HUDEP-2 (cell line): Measurements from ENCODE around the gene DBNDD1.

Source experiments
- DNase-seq, 76 experiments: peaks; one replicate each; lab custom pipeline; 2025; ENCODE audit not compliant: unreplicated experiment in 76 of 76; lab: John Stamatoyannopoulos, UW

The DBNDD1 gene

DNA sequence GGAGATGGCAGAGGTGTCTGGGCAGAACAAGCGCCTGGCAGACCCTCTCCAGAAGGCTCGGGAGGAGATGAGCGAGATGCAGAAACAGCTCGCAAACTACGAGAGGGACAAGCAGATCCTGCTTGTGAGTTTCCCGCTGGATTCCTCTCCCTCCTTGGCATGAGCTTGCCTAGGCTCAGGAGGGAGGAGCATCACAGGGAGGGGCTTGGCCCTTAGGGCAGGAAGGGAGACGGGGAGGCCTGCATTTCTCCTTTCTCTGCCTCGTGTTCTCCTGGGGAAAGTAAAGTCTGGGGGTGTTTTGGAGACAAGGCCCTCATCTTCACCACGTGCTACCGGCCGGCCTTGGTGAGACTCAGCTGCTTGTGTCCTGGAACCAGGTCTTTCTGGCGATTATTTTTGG, 18.0 kb upstream of the DBNDD1 start:
- DNase-seq = no peak

DNA sequence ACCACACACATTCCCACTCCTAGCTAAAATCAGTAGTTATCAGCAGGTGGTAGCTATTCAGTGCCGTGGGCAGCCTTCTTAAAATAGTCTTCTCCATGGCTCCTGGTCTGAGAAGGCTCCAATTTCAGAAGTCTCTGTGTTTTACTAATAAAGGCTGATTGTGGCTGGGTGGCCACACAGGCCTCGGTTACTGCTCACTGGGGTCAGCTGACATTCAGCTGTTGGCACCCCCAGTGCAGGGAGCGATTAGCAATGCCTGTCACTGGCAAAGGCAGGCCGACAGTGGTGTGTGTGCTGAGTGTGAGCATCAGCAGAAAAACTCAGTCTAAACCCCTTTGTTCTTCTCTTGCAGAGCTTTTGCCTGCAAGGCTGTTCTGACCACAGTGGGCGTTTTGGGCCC, 16.6 kb upstream of the DBNDD1 start:
- DNase-seq = no peak

DNA sequence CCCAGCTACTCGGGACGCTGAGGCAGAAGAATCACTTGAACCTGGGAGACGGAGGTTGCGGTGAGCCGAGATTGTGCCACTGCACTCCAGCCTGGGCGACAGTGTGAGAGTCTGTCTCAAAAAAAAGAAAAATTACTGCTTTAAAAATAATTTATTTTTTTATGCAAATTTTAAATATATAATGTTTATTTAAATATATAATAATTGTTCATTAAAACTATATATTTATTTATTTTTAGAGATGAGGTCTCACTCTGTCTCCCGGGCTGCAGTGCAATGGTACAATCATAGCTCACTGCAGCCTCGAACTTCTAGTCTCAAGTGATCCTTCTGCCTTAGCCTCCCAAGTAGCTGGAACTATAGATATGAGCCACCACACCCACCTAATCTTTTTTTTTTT, 15.2 kb upstream of the DBNDD1 start:
- no peak for DNase-seq

DNA sequence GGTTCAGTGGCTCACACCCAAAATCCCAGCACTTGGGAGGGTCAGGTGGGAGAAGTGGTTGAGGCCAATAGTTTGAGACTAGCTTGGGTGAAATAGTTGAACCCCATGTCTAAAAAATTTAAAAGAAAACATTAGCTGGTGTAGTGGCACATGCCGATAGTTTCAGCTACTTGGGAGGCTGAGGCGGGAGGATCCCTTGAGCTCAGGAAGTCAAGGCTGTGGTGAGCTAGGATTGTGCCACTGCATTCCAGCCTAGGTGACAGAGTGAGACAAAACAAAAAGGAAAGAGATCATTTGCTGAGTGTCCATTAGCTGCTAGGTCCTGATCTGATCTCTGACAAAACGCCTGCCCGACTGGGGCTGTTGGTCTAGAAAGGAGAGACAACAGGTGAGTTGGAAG, 14.1 kb upstream of the DBNDD1 start:
- no peak for DNase-seq

DNA sequence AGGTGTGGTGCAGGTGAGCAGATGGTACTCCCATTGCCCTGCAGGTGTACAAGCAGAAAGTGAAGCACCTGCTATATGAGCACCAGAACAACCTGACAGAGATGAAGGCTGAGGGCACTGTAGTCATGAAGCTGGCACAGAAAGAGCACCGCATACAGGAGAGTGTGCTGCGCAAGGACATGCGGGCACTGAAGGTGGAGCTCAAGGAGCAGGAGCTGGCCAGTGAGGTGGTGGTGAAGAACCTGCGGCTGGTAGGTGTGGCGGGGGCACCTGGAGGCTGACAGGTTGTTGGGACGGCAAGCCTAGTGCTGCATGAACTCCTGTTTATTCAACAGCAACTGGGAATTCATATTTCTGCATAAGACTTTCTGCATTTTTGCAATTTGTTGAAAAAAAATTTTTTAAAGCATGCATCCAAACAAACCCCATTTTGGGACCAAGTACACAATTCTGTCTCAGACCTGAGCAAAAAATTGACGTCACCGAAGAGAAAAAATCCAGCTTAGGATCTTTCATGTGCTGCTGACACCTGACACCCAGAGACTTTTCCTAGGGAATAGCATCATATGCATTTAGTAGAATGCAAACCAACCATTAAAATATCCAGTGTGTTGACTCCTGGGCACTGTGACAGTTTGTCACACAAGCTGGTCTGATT, 13.5 kb upstream of the DBNDD1 start:
- DNase-seq = no peak

DNA sequence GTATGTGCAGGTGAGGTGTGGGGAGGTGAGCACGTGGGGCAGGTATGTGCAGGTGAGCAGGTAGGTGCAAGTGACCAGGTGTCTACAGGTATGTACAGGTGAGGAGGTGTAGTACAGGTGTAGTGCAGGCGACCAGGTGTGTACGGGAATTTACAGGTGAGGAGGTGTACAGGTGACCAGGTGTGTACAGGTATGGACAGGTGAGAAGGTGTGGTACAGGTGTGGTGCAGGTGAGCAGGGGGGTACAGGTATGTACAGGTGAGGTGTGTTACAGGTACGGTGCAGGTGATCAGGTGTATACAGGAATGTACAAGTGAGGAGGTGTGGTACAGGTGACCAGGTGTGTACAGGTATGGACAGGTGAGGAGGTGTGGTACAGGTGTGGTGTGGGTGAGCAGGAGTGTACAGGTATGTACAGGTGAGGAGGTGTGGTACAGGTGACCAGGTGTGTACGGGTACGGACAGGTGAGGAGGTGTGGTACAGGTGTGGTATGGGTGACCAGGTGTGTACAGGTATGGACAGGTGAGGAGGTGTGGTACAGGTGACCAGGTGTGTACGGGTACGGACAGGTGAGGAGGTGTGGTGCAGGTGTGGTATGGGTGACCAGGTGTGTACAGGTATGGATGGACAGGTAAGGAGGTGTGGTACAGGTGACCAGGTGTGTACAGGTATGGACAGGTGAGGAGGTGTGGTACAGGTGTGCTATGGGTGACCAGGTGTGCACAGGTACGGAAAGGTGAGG, 12.8 kb upstream of the DBNDD1 start:
- no peak for DNase-seq

DNA sequence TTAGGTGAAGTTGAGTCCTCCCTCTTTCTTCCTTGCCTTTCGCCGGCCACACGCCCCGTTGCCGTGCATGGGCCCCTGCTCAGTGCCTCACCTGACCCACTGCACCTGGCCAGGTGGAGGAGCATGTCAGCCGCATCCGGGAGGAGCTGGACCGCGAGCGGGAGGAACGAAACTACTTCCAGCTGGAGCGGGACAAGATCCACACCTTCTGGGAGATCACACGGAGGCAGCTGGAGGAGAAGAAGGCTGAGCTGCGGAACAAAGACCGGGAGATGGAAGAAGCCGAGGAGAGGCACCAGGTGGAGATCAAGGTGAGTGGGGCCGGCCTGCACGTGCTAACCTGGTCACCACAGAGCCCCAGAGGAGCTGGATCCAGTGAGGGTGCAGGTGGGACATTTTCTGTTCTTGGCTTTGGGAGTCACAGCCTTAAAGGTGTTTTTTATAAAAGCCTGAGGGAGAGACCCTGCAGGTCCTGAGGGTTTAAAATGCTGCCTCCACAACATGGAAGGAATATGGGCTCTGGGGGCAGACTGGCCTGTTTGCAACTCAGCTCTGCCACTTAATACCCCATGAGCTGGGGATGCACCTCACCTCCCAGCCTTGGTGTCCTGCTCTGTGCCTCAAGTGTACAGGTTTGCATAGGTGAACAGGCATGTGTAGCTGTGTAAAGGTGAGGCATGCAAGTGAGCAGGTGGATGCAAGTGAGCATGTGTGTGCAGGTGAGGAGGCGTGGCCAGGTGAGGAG, 12.1 kb upstream of the DBNDD1 start:
- peak in 1 of 76 experiments; percentile 12 for DNase-seq

DNA sequence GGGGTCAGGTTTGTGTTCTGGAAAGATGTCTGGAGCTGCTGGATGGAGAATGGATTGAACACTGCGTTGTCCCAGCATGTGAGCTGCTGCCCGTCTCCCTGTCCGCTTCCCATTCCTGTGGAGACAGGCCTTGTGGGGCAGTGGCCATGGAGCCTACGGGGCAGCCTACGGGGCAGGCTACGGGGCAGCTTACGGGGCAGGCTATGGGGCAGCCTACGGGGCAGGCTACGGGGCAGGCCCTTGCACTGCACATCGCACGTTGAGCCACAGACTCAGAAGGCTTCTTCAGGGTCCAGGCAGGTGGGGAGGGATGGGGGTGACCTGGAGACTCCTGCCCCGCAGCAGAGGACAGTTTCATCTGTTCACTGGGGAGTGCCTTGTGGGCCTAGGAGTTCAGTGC, 9.7 kb upstream of the DBNDD1 start:
- DNase-seq = no peak

DNA sequence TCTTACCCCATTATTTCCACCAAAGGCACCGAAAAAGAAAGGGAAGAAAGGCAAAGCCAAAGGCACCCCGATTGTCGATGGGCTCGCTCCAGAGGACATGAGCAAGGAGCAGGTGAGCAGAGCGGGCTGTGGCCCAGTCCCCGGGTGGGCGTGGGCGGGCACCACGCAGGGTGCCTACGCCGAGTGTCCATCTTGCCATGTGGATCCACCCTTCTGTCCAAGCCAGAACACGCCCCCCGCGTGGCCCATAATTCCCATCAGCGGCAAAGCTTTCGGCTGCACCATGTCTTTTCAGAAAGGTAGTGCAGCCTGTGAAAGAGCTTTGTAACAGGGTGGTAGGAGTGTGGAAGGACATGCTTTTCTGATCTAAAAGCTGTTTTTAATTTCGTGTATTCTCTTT, 8.4 kb upstream of the DBNDD1 start:
- DNase-seq = no peak

DNA sequence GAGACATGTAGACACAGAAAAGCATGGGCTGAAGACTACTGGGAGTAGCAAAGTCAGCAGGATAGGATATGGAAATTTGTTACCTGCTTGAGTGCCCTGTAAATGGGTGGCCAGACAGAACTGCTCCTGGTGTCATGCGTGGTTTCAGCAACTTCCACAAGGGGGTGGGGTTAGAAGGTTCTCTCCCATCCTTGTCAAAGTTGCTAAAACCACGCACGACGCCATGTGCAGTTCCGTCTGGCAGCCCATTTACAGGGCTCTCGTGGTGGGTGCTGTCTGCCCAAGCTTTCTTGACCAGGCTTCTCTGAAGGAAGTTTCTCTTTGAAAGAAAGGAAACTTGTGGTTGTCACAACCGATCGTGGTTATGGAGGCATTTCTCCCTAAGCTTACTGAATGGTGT, 6.9 kb upstream of the DBNDD1 start:
- no peak for DNase-seq

DNA sequence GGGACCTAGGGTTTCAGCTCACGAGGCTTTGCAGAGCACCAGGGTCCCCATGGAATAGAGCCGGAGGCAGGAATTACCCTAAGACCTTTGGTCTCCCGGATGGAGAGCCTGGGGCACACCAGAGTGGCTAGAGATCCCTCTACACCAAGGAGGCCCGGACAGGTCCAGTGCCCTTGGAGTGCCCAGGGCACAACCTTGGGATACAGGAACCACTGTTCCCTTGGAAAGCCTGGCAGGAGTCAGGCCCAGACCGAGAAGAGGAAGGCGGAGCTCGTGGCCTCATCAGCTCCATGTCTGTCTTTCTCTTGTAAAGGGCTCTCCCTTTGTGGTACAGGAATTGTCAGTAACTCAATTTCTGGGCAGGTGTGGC, 3.8 kb upstream of the DBNDD1 start:
- no peak for DNase-seq

DNA sequence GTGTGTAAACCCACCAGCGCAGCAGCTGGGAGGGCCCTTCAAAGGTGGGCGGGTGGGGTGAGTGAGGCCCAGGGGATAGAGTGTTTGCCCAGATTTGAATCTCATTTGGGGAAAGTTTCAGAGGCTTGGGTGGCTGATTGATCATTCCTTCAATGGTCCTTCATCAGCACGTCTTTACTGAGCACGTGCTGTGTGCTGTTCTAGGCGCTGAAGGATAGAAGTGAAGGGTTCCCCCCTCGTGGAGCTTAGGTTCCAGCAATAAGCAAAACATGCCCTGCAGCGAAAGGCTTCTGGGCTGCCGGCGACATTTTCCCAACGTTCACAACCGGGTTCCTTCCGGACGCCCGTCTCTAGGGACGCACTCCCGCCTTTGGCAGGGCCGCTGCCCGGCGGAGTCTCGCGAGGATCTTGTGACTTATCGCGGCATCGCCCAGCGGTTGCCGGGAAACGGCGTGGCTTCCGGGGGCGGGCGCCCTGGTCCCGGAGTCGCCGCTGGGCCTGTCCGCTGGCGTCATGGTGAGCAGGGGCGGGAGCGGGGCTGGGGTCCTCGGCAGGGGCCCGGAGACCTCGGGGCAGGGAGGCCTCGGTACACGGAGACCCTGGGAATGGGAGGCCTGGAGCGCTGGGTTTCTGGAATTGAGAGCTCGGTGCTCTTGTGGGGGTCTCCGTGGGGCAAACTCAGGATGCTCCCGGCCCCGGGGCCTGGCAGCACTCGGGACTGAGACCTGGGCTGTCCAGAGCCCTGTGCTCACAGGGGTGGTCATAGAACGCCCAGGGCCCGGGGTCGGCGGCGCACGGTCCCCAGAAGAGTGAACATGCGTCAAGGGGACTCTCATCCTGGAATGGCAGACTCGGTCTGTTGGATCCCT, 3.2 kb upstream of the DBNDD1 start:
- peak in 74 of 76 experiments; percentile 12 to 93 (median 82) for DNase-seq

DNA sequence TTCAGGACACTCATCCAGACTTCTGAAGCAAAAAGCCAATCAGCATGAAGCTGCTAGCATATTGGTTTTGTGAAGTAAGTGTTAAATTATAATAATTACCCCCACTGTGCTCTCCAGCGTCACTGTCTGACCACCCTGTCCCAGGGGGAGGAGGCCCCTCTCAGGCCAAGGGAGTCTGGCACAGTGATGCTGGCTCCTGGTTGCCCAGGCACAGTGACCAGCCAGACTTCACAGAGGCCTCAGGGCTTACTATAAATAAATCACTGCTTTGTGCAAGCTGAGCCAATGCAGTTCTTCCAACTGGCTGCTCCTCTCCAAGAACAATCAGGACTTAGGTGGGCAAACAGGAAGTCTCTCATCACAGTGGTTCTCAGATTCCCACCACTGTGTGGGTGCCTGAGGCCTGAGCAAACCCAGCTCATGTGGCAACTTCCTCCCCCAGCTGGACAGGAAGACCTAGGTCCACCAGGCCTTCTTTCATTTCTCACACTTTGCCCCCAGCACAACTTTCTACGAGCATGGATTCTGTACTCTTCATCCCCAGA, 1.7 kb upstream of the DBNDD1 start:
- no peak for DNase-seq

DNA sequence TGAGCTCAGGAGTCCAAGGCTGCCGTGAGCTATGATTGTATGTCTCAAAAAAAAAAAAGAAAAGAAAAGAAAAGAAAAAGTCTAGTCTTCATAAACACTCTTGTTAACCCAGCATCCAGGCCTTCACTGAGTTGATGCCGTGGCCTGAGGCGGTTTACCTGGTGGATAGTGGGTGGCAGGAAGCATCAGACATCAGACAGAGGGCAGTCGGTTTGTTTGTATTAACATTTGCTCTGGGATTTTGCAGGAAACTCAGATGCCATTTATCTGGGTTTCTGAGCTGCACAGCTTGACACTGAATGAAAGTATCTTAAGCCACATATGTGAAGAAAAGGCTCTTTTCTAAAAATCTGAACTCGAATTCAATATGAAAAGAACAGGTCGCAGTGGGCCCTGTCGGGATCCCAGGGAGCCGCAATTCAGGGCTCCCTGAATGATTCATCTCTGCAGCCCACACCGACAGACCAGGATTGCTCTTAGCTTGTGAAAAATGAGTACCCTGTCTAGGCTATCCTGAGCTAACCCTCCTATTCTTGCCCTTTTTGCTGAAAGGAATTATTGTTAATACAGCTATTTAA, 1.1 kb upstream of the DBNDD1 start:
- DNase-seq = no peak

DNA sequence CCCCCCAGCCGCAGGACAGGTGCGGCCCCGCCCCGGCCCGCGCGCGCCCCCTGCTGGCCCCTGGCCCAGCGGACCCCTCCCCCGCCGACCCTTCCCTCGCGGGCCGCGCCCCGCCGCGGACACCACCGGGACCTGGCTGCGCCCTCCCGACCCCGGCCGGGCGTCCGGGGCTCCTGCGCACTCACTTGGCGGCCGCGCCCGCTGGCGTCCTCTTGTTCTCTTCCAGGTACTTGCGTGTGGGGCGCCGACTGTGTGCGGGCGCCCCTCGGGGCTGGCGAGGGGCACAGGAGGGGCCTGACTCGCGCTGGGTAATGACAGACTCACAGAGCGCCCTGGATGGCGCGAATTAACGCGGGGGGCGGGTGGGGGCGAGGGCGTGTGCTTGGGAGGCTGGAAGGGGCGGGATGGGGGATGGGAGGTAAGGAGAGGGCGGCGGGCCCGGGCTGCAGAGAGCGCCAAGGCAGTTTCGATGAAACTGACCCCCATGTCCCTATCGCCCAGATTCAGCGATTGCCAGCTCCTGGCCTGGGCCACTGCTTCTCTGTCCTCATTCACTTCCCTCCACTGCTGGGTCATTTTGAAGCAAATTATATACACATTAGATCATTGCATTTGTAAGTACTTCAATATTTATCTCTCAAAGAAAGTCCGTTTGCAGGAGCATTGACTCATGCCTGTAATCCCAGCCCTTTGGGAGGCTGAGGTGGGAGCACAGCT, 445 bp upstream of the DBNDD1 start:
- peak in 5 of 76 experiments; percentile 10 to 30 (median 17) for DNase-seq

DNA sequence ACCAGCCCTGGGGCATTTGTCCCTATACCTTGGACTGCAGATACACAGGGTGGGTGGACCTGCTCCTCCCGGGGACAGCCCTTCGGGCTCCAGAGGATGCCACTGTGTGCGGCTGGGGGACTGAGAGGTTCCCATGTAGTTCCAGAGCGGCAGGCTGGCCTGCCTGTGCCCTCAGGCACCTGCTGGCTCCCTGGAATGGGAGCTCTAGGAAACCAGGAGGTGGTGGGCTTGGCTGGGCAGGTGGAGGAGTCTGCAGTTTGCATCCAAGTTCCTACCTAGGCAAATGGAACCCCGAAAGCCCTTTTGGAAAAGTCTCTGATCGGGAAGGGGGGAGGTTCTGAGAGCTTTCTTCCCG, 982 bp downstream of the DBNDD1 start:
- no peak for DNase-seq

DNA sequence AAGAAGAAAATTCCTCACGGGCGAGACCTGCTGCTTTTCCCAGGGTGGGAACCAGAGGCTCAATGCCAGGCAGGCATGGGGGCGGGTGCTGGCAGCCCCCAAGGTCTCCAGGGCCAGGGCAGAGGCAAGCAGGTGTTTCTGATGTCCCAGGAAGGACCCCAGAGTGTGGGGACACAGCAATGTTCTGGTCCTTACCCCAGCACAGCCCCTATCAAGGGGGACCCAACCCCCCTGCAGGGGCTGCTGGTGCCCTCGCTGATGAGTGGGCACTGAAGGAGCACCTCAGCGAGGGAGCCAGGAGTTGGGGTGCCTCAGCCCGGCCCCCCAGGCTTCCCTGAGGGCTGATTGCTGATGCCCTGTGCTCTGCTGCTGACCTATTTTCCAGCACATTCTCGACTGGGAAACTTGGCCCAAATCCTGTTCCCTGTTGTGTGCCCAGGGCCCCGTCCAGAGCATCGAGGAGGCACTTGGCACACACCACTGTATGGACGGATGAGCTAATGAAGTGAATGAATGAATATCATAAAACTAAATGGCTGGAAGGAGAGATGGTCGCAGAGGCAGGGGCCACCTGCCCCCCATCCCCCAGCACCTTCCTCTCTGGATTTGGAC, 2.8 kb downstream of the DBNDD1 start:
- no peak for DNase-seq

DNA sequence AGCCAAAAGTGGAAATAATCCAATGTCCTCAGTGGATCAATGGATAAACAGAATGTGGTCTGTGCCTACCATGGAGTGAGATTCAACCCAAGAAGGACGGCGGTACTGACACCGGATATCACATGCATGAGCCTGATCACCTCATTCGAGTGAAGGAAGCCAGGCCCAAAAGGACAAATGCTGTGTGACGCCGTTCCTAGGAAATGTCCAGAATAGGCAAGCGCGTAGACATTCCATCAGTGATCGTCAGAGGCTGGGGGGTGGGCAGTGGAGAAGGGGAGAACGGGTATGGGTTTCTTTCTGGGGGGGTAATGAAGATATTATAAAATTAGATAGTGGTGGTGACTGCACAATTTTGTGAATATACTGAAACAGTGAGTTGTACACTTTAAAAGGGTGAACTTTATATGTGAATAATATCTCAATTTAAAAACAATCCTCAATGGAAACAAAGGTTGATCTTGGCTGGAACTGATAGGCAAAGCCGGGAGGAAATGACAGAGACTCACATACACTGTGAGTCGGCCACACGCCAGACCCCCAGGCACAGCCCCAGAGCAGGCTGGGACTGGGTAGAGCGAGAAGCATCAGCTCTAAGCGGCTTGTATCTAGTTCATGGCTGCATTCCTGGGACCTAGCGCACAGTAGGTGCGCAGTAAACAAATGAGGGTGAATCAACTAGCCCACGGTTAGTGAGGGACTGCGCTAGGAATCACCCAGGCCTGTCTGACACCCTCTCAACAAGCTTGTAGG, 3.5 kb downstream of the DBNDD1 start:
- no peak for DNase-seq
